WTC11 (cell line): Measurements from ENCODE around the gene BZW1.

ENCODE experiments used
- AFF4 ChIP-seq: sonication (generic); formaldehyde crosslinking; IDR thresholded peaks from 2 replicates; pipeline ENCODE4 v1.8.1; 2023; ENCODE audit warnings: mild to moderate bottlenecking, missing genetic modification reagents, borderline replicate concordance
- CREB1 ChIP-seq: sonication (generic); formaldehyde crosslinking; IDR thresholded peaks from 2 replicates; pipeline ENCODE4 v1.8.0; 2023; ENCODE audit warnings: mild to moderate bottlenecking, missing genetic modification reagents
- CTCF ChIP-seq: fragments of 200-600 bp; IDR thresholded peaks from 2 replicates; pipeline ENCODE4 v1.8.0; 2022; ENCODE audit warnings: antibody characterized with exemption
- ELF4 ChIP-seq: sonication (generic); formaldehyde crosslinking; IDR thresholded peaks from 2 replicates; pipeline ENCODE4 v1.8.1; 2022; ENCODE audit warnings: low read depth, mild to moderate bottlenecking, moderate library complexity, missing genetic modification reagents
- GABPB1 ChIP-seq: sonication (generic); formaldehyde crosslinking; IDR thresholded peaks from 2 replicates; pipeline ENCODE4 v1.8.1; 2023; ENCODE audit warnings: mild to moderate bottlenecking, missing genetic modification reagents
- NFE2L1 ChIP-seq: sonication (generic); formaldehyde crosslinking; IDR thresholded peaks from 2 replicates; pipeline ENCODE4 v1.8.1; 2023; ENCODE audit warnings: missing genetic modification reagents
- STAT6 ChIP-seq: sonication (generic); formaldehyde crosslinking; conservative IDR thresholded peaks from 2 replicates; pipeline ENCODE4 v1.8.1; 2023; ENCODE audit warnings: mild to moderate bottlenecking, low read depth, missing genetic modification reagents, moderate library complexity
- ZBTB21 ChIP-seq: sonication (generic); formaldehyde crosslinking; IDR thresholded peaks from 2 replicates; pipeline ENCODE4 v1.8.1; 2023; ENCODE audit warnings: mild to moderate bottlenecking, missing genetic modification reagents, borderline replicate concordance
- TF ChIP-seq, protein P1 (sequence below): sonication (generic); formaldehyde crosslinking; conservative IDR thresholded peaks from 2 replicates; pipeline ENCODE4 v1.8.1; 2022; ENCODE audit warnings: mild to moderate bottlenecking, missing genetic modification reagents
- TF ChIP-seq, protein P2 (sequence below): sonication (generic); formaldehyde crosslinking; IDR thresholded peaks from 2 replicates; pipeline ENCODE4 v1.8.1; 2023; ENCODE audit warnings: mild to moderate bottlenecking, missing genetic modification reagents, moderate library complexity

DNA sequence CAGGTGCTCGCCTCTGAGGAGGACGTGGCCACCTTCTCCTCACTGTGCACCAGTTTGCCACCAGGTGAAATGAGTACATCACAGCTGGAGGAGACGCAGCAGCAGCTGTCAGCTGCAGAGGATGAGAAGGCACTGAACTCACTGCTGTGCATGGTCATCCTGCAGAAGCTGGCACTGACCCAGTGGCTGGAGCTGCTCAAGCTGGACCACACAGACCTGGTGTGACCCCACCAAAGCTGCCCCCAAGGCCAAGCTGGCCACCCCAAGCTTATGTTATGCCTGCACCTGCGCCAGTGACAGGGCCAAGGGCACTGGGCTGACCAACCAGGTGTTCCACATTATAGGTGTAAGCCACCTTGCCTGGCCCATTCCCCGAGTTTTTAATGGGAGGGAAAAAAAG is 33.5 kb downstream of the BZW1 start:
- TF ChIP-seq ZBTB21 (CRISPR knock-in tag) (no peak), CTCF (no peak), STAT6 (CRISPR knock-in tag) (no peak), AFF4 (CRISPR knock-in tag) (no peak), NFE2L1 (CRISPR knock-in tag) (no peak), GABPB1 (CRISPR knock-in tag) (no peak), CREB1 (no peak), ELF4 (CRISPR knock-in tag) (no peak)
- TF ChIP-seq, protein P1, sequence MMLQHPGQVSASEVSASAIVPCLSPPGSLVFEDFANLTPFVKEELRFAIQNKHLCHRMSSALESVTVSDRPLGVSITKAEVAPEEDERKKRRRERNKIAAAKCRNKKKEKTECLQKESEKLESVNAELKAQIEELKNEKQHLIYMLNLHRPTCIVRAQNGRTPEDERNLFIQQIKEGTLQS (CRISPR knock-in tag) = no peak
- TF ChIP-seq, protein P2, sequence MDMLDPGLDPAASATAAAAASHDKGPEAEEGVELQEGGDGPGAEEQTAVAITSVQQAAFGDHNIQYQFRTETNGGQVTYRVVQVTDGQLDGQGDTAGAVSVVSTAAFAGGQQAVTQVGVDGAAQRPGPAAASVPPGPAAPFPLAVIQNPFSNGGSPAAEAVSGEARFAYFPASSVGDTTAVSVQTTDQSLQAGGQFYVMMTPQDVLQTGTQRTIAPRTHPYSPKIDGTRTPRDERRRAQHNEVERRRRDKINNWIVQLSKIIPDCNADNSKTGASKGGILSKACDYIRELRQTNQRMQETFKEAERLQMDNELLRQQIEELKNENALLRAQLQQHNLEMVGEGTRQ (CRISPR knock-in tag) = no peak
